Measurements from ENCODE around the gene SNX2.

SNX2 gene

DNA sequence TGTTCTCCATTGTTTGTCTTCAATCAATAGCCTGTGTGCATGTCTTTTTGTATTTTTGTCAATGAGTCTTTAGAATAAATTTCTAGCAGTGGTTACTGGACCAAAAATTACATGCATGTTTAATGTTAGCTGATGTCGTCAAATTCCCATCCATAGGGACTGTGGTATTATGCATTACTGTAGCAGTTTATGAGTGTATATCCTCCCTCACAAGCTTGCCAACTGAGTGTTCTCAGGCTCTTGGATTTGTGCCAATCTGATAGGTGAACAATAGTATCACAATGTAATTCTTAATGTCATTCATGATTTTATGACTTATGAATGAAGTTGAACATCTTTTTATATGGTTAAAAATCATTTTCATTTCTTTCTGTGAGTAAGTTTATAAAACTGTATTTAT is 83.6 kb downstream of the SNX2 start:
- TF ChIP-seq, protein P1, sequence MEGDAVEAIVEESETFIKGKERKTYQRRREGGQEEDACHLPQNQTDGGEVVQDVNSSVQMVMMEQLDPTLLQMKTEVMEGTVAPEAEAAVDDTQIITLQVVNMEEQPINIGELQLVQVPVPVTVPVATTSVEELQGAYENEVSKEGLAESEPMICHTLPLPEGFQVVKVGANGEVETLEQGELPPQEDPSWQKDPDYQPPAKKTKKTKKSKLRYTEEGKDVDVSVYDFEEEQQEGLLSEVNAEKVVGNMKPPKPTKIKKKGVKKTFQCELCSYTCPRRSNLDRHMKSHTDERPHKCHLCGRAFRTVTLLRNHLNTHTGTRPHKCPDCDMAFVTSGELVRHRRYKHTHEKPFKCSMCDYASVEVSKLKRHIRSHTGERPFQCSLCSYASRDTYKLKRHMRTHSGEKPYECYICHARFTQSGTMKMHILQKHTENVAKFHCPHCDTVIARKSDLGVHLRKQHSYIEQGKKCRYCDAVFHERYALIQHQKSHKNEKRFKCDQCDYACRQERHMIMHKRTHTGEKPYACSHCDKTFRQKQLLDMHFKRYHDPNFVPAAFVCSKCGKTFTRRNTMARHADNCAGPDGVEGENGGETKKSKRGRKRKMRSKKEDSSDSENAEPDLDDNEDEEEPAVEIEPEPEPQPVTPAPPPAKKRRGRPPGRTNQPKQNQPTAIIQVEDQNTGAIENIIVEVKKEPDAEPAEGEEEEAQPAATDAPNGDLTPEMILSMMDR (conservative IDR thresholded peaks at IDR 0.05): no peak
- TF ChIP-seq ZFX (IDR thresholded peaks at IDR 0.05): no peak
- H3K27ac ChIP-seq: no peak overlapping the region

DNA sequence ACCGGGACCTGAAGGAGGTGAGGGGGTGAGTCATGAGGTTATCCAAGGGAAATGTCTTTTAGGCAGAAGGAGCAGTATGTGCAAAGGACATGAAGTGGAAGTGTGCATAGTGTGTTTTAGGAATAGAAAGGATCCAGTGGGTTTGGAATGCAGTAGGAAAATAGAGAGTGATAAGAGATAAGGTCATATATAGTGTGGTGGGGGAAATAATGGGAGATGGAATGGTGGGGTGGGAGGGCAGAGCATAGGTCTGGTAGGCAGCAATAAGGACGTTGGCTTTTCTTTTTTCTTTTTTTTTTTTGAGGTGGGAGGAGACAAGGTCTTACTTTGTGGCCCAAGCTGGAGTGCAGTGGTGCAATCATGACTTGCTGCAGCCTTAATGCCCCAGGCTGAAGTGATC is 88.4 kb downstream of the SNX2 start:
- H3K27ac ChIP-seq: no peak overlapping the region
- no peak for TF ChIP-seq ZFX (IDR thresholded peaks at IDR 0.05)
- TF ChIP-seq, protein P1 (conservative IDR thresholded peaks at IDR 0.05): no peak

DNA sequence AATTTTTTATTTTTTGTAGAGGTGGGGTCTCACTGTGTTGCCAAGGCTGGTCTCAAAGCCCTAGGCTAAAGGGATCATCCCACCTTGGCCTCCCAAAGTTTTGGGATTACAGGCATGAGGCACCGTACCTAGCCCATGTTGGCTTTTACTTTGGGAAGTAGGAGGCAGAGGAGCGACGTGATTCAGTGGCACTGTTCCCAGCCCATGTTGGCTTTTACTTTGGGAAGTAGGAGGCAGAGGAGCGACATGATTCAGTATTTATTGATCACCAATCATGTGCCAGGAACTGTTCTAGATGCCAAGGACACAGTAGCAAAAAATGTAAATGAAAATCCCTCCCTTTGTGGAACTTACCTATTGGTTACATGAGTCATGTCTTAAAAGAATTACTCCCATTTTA is 88.8 kb downstream of the SNX2 start:
- no peak overlapping the region for H3K27ac ChIP-seq
- no peak for TF ChIP-seq ZFX (IDR thresholded peaks at IDR 0.05)
- TF ChIP-seq, protein P1 (conservative IDR thresholded peaks at IDR 0.05): no peak

DNA sequence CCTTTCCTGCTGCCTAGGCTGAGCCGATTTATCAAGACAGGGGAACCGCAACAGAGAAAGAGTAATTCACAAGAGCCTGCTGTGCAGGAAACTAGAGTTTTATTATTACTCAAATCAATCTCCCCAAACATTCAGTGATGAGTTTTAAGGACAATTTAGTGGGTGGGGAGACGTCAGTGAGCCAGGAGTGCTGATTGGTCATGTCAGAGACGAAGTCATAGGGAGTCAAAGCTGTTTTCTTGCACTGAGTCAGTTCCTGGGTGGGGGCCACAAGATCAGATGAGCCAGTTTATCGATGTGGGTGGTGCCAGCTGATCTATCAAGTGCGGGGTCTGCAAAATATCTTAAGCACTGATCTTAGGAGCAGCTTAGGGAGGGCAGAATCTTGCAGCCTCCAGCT is 89.5 kb downstream of the SNX2 start:
- TF ChIP-seq, protein P1 (conservative IDR thresholded peaks at IDR 0.05): no peak
- no peak for TF ChIP-seq ZFX (IDR thresholded peaks at IDR 0.05)
- no peak overlapping the region for H3K27ac ChIP-seq

DNA sequence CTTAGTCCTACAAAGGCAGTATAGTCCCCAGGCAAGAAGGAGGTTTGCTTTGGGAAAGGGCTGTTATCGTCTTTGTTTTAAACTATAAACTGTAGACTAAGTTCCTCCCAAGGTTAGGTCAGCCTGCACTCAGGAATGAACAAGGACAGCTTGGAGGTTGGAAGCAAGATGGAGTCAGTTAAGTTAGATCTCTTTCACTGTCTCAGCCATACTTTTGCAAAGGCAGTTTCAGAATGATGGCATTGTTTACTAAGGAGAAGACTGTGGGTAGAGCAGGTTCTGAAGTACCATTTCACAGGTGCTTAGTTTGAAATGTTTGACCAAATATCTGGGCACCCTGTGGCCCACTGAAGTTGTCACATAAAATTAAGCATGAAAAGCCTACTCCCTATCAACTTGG is 90.0 kb downstream of the SNX2 start:
- no peak for TF ChIP-seq ZFX (IDR thresholded peaks at IDR 0.05)
- TF ChIP-seq, protein P1 (conservative IDR thresholded peaks at IDR 0.05): no peak
- no peak overlapping the region for H3K27ac ChIP-seq

DNA sequence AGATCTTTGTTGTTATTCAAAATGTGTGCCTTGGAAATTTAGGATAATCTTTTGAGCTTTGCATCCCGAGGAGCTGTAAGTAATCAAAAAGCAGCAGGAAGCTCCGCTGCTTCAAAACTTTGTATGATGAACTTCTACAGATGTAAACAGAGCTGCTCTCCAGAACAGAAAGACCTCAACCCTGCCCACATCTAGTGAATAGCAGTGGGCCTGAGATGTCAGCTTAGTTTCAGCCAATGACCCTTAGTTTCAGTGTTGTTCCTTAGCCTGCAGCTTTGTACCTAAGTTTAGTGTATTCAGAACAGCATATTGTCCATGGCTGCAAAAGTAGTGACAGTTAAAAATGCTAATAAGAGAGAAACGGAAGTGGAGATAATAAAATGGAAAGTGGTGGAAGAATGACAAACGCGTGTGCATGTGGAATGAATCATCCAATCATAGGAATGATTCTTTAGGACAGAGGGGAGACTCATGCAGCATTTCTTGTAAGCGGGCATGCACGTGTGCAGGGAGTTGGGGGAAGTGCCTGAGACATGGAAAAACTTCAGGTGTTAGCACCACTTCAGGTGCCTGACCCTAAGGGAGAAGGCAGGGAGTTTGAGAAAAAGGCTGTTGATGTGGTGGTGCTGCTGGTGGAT is 95.5 kb downstream of the SNX2 start:
- TF ChIP-seq, protein P1 (conservative IDR thresholded peaks at IDR 0.05): no peak
- TF ChIP-seq ZFX (IDR thresholded peaks at IDR 0.05): no peak
- H3K27ac ChIP-seq: no peak overlapping the region

DNA sequence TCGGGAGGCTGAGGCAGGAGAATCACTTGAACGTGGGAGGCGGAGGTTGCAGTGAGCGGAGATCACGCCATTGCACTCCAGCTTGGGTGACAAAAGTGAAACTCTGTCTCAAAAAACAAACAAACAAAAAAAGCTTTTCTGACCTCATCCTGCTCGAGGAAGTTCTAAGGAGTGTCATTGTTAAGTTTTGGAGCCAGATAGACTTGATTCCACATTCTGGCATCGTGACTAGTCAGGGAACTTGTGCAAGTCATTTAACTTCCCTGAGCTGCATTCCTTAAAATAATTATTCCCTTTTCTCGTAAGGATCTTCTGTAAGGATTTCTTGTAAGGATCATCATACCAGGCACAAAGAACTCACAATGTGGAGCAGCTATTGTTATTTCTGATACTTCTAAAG is 96.8 kb downstream of the SNX2 start:
- TF ChIP-seq, protein P1 (conservative IDR thresholded peaks at IDR 0.05): no peak
- TF ChIP-seq ZFX (IDR thresholded peaks at IDR 0.05): no peak
- no peak overlapping the region for H3K27ac ChIP-seq

Measured in C4-2B (cell line).